HuH-7.5 (cell line): ENCODE results near the gene TRIM8.

Experiments
- DNase-seq: peaks from one replicate; pipeline ENCODE4 v3.0.0; 2011; ENCODE audit warnings: low spot score

TRIM8 gene

DNA sequence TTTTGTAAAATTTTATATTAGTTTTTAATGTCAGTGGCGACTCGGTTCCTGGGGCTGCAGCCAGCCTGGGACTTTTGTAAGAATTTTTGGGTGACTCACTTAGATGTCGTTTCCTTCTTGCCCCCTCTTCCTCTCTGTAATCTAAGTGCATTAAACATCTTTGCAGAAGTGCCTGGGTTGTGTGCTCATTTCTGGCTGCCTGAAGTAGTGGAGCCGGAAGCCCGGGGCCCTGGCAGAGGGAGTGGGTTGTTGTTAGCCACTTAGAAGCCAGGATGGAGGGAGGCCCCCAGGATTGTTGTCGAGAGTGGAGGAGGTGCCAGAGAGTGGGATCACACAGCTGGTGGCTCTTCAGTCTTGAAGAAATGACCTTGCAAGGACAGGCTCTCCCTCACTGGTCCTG lies 11.0 kb upstream of the TRIM8 start:
- DNase-seq, result no peak

DNA sequence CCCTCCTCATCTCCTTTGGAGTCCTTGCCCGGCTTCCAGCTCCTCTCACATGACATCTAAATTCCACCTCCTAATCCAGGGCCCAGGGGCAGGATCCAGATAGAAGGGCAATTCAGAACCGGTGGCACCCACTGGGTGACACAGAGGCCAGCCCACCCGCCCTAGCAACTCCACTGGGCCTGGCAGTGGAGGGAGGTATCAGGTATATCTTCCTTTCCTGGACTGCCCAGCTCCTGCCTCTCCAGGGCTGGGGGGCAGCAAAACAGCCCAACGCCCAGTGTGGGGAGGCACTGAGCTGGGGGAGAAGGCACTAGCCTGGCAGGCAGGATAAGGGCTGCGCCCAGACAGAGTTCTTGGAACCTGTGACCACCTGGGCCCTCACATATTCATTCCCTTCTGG lies 10.4 kb upstream of the TRIM8 start:
- DNase-seq, result no peak

DNA sequence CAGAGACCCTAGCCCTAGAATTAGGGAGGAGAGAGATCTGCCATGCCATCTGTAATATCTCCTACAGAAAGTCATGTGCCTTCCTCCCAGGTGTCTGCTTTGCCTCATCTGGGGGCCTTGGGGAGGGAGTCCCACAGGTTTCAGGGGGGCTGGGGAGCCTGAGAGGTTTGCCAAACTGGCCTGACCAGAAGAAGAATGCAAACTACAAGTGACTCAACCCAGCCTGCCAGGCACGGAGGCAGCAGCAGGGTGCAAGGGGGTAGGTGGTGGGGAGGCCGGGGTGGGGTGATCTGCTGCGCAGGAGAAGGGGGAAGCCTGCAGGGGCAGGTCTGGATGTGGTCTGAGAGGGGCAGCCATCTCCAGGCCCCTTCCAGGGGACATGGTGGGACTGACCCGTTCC lies 9.6 kb upstream of the TRIM8 start:
- DNase-seq, result no peak

DNA sequence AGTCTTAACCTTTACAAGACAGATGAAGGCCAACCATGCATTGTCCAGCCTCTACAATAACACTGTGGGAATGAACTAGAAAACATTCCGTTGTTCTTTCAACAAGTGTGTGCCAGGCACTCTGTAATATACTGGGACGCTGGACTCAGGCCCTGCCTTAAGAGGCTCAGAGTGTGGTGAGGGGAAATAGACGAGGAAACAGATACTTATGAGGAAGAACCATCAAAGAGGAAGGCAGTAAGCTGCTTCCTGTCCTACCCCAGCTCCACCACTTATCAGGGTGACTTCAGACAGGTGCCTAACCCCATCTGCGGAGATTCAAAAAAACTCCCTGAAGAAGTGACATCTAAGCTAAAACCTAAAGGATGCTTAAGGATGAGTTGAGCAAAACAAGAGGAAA lies 8.9 kb upstream of the TRIM8 start:
- DNase-seq, result no peak

DNA sequence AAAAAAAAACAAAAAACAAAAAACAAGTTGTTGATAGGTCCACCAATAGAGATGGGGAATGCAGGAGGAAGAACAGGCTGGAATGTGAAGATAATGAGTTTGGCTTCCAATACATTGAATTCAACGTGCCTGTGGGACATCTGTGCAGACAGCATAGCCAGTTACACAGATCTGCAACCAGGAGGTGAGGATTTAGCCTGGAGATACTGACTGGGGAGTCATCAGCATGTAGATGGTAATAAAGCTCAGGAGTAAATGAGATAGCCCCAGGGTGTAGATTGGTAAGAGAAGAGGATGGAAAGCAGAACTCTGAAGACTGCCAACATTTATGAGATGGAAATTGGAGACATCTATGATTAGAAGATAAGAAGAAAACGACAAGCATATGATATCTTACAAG lies 4.7 kb upstream of the TRIM8 start:
- DNase-seq, result no peak

DNA sequence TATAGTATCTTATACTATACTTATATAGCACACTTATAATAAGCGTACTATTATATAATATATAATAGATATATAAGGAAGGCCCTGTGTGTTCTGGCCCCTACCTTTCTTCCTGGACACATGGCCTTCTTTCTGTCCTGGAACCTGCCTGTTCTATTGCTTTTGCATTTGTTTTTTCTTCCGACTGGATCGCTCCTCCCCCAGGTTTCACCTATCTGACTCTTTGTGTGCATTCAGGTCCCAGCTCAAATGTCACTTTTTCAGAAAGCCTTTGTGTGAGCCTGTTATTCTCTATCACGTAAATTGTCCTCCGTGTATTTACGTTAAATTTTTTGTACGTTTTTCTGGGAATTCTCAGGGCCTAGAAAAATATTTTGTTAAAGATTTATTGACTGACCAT lies 2.9 kb upstream of the TRIM8 start:
- no peak for DNase-seq

DNA sequence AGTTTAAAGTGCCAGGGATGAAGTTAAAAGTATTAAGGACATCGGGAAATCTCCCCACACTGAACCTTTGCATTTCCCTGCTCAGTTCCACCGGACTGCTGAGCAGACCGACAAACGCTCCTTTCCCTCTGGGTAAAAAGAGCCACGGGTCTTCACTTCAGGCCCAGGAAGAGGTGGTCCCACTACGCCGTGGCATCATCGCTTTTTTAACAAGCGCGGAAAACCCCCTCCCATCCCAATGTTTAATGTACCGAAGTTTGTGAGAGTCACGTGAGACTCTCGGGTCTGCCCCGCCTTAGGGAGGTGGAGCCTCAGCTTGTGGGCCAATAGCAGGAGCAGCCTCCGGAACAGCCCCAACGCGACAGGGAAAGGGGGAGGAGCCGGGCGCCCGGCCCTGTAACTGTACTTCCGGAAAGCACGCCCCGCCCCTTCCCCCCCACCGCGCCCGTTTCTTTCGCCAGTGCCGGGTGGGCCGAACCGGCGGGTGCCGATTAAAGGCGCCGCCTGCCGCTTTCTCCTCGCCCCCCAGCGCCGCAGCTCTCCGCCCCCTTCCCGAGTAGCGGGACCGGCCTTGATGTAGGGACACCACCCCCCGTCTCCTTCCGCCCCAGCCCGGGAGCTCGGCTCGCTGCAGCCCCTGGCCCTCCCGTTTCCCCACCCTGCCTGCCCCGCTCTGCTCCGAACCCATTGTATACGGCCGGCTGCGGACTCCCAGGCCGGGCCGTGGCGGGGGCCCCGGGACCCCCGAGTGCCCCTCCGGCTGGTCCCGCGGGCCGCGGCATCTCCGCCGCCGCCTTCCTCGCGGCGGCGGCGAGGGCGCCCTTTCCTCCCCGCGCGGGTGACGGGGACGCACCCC lies 2.2 kb upstream of the TRIM8 start:
- peak; percentile 91 for DNase-seq

DNA sequence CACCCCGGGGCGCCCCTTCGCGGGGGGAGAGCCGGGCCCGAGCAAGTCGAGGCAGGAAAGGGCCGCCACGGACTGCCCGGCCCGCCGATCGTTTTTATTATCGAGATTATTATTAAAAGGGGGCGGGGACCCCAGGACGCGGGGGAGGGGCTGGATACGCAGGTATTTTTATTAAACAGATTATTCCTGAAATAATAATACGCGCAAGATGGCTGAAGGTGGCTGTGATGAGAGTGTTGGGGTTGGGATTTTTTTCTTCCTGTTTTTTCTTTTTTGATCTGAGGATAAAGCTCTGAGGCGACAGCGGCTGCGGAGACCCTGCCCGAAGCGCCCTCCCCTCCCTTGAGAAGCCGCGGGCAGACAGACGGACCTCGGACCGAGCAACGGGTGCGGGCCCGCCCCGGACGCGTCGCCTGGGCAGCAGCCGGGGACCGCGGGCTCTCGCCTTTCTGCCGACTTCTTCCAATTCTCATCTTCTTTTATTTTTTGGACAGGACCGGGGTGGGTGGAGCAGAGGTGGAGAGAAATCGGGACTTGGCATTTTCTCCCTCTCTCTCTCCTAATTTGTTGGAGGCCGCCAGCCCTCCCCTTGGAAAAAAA lies 1.4 kb upstream of the TRIM8 start:
- no peak for DNase-seq

DNA sequence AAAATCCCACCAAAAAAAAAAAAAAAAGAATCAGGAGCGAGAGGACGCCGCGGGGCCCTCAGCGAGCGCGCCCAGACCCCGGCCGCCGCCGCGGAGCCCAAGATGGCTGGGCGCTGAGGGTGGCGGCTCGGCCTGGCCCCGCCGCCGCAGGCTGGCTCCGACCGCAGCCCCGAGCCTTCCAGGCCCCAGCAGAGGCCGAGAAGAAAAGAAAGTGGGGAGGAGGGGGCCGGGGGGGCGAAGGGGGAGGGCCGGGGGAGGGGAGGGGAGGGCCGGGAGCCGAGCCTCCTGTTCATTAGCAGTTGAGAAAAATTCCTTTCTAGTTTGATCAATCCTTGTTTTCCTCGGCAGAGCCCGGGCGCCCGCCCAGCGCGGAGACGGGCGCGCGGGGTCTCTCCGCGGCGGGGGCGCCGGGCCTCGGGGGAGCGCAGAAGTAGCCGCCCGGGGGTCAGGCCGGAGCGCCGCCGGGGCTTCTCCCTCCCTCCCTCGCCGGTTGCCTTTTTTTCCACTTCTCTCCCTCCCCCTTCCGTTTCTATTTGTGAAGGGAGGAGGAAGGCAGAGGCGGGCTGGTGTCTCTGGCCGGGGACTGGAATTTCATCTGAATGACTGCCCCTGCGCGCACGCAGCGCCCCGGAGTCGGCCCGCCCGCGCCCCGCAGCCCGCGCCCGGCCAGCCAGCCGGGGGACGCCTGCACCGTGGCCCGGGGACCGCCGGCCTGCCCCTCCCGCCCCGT lies 778 bp upstream of the TRIM8 start:
- peak; percentile 61 for DNase-seq

DNA sequence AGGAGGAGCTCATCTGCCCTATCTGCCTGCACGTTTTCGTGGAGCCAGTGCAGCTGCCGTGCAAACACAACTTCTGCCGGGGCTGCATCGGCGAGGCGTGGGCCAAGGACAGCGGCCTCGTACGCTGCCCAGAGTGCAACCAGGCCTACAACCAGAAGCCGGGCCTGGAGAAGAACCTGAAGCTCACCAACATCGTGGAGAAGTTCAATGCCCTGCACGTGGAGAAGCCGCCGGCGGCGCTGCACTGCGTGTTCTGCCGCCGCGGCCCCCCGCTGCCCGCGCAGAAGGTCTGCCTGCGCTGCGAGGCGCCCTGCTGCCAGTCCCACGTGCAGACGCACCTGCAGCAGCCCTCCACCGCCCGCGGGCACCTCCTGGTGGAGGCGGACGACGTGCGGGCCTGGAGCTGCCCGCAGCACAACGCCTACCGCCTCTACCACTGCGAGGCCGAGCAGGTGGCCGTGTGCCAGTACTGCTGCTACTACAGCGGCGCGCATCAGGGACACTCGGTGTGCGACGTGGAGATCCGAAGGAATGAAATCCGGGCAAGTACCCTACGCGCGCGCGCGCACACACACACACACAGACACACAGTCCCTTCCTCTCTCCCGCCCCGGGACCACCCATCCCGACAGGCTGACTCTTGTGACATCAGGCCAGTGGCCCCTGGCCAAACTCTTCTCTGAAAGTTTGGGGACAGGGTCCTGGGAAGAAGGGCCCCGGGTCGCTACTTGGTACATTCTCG lies 538 bp downstream of the TRIM8 start:
- DNase-seq, result peak; percentile 84

DNA sequence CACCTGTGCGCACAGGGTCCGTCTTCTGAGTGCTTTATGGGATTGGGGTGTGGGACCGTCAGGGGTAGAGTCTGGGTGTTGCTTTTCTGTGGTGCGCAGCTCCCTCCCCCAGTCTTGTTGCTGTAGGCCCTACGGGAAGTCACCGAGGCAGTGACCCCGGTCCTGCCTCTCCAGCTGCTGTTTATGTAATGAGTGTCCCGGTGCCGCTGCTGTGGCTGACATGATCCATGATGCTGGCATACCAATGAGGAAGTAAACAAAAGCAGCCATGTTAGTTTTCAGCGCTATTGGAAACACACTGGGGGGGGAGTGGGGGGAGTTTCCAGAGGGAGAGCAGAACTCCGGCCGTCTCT lies 1.1 kb downstream of the TRIM8 start:
- DNase-seq, result peak; percentile 69

DNA sequence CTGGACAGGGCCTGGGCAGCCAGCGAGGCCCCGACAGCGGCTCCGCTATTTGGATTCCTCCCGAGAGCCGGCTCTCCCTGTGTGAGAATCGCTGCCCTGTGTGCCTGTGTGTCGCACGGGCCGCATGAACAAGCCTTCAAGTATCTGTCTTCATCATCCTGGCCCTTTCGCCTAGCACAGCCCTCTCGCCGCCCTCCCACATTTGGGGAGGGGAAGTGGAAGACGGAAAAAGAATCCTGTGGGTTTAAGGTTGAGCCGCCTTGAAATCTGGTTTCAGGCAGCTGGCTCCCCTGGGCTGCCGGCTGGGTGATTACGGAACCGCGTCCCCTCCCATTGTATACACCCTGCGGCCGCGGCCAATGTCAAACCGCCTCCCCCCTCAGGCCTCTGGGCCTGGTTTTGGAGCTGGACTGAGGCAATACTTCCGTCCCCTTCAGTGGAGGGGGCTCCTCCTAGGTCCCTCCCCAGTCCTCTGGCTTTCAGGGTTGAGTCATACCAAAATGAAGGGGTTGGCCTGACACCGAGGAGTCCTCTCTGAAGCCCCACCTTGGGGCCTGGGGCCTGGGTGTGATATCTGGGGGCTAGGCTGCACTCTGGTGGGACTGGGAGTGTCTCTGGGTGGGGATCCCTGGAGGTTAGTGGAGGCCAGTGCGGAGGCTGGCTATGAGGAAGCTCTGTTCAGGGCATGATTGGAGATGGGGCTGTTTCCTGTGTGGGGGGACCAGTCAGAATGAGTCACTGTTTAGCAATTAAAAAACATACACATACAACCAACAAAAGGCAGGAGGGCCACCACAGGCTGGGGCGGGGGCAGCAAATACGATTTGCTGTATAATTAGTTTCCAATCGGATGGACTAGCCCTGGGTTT lies 1.7 kb downstream of the TRIM8 start:
- peak; percentile 56 for DNase-seq

DNA sequence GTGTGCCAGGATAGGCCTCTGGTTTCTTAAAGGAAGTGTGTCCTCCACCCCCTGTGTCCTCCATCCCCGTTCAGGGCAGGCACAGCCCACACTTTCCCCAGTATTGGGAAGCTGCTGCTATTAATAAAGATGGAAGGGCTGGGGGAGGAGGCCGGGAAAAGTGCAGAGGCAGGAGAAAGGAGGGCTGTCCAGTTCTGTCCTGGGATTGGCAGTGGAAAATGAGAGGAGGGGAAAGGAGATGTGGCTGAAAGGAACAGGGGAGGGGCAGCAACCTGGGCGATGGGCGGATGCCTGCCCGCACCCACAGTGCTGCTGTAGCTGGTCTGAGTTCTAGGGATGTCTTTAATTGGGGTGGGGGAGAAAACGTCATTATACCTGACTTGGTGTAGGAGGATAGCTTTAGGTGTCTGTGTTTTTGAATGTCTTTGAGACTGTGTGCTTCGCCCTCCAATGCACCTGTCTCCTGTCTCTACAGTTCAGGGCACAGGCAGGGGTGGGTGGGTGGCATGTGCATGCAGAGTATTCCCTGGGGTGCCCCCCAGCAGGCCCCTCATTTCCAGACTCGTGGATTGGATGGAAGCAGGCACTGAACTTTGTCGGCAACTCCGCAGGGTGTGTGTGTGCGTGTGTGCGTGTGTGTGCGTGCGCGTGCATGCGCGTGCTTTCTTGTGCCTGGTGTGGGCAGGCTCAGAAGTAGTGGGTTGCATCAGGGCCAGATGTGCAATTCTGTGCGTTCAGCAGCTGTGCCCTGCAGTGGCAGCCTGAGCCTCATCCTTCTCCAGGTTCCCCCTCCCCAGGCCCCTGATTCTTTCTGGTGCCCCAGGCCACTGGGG lies 2.5 kb downstream of the TRIM8 start:
- DNase-seq, result no peak

DNA sequence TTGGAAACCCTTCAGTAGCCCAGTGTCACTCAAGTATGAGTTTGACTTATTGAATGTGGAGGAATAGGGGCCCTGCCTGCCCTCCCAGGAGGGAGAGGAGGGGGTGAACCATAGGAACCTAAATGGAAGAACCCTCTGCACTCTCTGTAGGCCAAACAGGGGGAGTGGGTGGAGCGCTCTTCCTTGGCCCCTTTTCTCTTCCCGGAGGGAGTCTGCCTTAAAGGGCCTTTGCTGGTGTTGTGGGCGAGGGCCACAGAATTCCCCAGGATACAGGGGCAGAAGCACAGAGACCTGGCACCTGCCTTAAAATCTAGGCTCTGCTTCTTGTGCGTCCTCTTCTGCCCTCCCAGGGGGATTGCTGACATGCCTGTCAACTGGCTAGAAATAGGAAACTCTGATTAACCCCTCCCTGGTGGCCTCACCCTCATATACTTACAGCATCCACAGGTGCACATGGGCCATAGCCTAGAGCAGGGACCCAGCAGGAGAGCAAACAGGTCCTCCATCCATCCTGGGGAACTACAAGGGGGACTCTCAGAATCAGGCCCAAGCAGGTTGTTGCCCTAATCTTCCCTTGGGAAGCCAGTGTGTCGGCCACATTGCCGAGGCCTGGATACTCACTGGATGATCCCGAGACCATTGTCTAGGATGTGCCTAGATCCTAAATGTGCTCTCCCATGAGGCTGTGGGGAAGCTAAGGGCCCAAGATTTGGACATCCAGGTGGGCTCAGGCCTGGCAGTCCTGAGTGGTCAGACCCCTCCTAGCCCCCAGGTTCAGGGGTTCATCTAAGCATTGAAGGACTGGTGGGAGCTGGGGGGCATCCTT lies 3.4 kb downstream of the TRIM8 start:
- DNase-seq, result no peak

DNA sequence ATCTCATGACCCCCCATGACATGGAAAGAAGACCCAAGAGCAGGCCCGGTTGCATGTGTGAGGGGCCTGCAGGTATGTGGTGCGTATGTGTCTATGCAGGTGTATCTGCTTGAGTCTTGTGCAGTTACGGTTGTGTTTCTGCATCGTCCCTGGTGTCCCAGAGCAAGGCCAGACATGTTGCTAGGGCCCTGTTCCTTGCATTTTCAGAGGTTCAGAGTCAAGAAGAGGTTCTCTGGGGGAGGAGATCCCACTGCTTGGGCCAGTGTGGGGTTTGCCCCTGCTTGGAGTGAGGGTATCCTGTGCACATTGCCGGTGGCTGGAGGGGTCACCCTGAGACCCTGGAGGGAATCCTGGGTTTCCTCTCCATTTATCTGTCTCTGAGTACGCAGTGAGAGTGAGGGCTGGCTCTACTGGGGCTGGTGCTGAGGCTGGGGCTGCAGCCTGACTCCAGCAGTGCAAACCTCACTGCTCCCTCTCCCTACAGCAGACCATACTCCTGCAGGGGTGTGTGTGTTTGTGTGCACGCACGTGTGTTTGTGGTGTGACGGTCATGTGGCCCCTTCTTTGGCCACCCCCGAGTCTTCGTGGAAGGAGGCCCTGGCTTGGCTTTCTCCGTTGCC lies 4.1 kb downstream of the TRIM8 start:
- no peak for DNase-seq

DNA sequence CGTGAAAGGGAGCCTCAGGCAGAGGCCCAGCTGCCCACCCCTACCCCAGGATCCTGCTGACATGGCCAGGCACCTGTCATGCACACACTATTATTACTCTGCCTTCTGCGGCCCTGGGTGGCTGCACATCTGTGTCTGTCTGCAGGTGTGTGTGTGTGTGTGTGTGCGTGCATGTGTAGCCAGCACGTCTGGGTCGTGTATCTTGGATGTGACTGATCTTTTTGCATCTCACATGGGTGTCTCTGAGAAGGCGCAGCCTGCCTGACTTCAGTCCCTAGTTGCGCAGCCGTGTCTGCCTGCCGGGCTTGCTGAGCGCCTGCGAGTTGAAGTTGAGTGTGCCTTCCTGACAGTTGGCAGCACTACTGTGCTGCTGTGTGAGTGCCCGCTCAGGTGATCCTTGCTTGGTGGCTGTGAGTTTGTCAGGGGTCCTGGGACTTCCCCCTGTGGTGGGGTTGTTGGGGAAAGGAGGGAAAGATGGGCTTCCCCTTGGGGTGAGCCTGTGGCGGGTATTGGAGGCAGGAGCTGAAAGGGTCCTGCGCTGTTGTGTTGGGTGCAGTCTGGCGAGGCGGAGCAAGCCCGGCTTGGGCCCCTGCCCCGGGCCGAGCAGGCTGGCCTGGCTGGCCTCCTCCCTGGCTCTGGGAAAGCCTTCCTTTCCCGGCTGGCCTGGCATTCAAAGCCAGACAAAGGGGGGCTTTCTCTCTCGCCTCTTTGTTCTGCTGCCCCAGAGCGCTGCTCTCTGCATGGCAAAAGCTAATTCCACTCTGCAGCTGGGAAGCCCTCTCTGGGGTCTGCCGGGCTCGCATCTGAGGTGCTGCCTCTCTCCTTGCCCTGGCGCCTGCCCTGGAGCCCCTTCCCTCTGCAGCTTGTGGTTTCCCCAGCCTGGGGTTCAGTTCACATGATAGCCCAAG lies 4.9 kb downstream of the TRIM8 start:
- DNase-seq, result no peak

DNA sequence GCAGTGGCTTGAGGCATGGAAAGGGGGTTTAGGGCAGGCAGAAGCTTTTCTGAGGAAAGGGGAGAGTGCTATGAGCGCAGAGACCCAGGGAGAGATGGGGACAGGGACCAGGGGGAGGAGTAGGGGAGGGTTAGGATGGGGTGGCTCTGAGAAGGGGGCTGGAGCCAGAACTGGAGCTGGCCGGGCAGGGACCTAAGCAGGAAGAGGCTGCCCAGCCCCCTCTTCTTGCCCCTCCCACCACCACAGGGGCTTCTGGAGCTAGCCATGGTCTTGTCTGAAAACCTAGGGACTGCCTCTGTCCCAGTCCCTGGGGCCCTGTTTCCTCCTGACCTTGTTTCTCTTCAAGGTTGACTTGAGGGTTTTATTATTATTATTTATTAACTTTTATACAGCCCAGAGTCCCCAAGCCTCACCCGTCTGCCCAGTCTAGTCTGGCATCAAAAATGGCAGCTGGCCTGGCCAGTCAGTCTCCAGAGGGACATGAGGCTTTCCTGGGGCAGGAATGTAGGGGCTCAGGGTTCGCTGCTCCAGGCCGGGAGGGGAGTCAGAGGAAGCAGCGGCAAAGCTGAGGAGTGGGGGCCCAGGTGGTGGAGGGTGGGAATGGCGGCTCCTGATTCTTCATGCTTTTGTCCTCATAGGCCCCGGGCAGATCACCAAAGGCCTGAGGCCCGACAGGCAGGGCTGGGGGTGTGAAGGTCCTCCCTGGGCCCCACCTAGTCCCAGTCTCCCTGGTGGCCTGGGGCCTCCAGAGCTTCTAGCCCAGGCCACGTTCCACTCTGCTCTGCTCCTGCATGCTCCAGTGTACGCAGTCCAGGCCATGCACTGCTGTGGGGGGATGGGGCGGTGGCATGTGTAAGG lies 5.7 kb downstream of the TRIM8 start:
- no peak for DNase-seq
